ENCODE data around the gene SDK2.

DNA sequence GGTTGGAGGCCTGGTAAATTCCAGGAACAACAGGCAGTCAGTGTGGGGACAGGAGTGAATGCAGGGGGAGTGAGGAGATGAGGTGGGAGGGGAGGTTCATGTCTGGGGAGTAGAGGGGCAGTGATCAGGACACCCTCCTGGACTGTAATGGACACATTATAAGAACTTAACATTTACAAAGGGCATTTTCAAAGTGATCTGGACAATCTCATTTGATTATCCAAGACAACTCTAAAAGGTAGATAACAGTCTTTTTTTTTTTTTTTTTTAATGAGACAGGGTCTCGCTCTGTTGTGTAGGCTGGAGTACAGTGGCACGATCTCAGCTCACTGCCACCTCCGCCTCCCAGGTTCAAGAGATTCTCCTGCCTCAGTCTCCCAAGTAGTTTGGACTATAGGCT is 5.7 kb downstream of the SDK2 start:
- no peak for TF ChIP-seq POLR2A (IDR thresholded peaks at IDR 0.05)
- TF ChIP-seq, protein P1, sequence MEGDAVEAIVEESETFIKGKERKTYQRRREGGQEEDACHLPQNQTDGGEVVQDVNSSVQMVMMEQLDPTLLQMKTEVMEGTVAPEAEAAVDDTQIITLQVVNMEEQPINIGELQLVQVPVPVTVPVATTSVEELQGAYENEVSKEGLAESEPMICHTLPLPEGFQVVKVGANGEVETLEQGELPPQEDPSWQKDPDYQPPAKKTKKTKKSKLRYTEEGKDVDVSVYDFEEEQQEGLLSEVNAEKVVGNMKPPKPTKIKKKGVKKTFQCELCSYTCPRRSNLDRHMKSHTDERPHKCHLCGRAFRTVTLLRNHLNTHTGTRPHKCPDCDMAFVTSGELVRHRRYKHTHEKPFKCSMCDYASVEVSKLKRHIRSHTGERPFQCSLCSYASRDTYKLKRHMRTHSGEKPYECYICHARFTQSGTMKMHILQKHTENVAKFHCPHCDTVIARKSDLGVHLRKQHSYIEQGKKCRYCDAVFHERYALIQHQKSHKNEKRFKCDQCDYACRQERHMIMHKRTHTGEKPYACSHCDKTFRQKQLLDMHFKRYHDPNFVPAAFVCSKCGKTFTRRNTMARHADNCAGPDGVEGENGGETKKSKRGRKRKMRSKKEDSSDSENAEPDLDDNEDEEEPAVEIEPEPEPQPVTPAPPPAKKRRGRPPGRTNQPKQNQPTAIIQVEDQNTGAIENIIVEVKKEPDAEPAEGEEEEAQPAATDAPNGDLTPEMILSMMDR (IDR thresholded peaks at IDR 0.05): no peak

Measured in right lobe of liver (tissue), 4 donors.